Measurements from ENCODE around the gene ASIC2.

Gene ASIC2

GRCh38 chr17:33197342-33197741 is 95.8 kb downstream of the ASIC2 start:
- Histone ChIP-seq H3K4me3 (ENCODE audit: low read length) (no peak overlapping the region), H3K9me3 (ENCODE audit: control insufficient read depth, low read length) (no peaks in the 10 kb centered on the region), H3K27me3 (ENCODE audit: control insufficient read depth, insufficient read depth, low read length) (peaks cover 4% of the 10 kb centered on the region), H3K4me1 (ENCODE audit: control insufficient read depth, insufficient read depth, low read length) (no peaks in the 10 kb centered on the region), H3K36me3 (ENCODE audit: control insufficient read depth, insufficient read depth, low read length) (no peaks in the 10 kb centered on the region), H3K9ac (ENCODE audit: low read length) (no peak overlapping the region)

GRCh38 chr17:33196883-33197282 is 96.2 kb downstream of the ASIC2 start:
- Histone ChIP-seq H3K4me1 (ENCODE audit: control insufficient read depth, insufficient read depth, low read length) (no peaks in the 10 kb centered on the region), H3K36me3 (ENCODE audit: control insufficient read depth, insufficient read depth, low read length) (no peaks in the 10 kb centered on the region), H3K9me3 (ENCODE audit: control insufficient read depth, low read length) (no peaks in the 10 kb centered on the region), H3K4me3 (ENCODE audit: low read length) (no peak overlapping the region), H3K27me3 (ENCODE audit: control insufficient read depth, insufficient read depth, low read length) (peaks cover 4% of the 10 kb centered on the region), H3K9ac (ENCODE audit: low read length) (no peak overlapping the region)

GRCh38 chr17:33192951-33193911 is 99.9 kb downstream of the ASIC2 start:
- Histone ChIP-seq H3K9me3 (ENCODE audit: control insufficient read depth, low read length) (no peaks in the 10 kb centered on the region), H3K4me3 (ENCODE audit: low read length) (no peak overlapping the region), H3K4me1 (ENCODE audit: control insufficient read depth, insufficient read depth, low read length) (no peaks in the 10 kb centered on the region), H3K36me3 (ENCODE audit: control insufficient read depth, insufficient read depth, low read length) (no peaks in the 10 kb centered on the region), H3K9ac (ENCODE audit: low read length) (no peak overlapping the region), H3K27me3 (ENCODE audit: control insufficient read depth, insufficient read depth, low read length) (peaks cover 4% of the 10 kb centered on the region)

- no peaks in the 10 kb centered on the region for H3K4me1 ChIP-seq (ENCODE audit: control insufficient read depth, insufficient read depth, low read length)
- no peak overlapping the region for H3K9ac ChIP-seq (ENCODE audit: low read length)
- no peak overlapping the region for H3K4me3 ChIP-seq (ENCODE audit: low read length)
- H3K9me3 ChIP-seq (ENCODE audit: control insufficient read depth, low read length), result no peaks in the 10 kb centered on the region
- no peaks in the 10 kb centered on the region for H3K27me3 ChIP-seq (ENCODE audit: control insufficient read depth, insufficient read depth, low read length)
- no peaks in the 10 kb centered on the region for H3K36me3 ChIP-seq (ENCODE audit: control insufficient read depth, insufficient read depth, low read length)
Observed at GRCh38 chr17:33183487-33184026, 109.5 kb downstream of the ASIC2 start.

- Histone ChIP-seq H3K9me3 (ENCODE audit: control insufficient read depth, low read length) (no peaks in the 10 kb centered on the region), H3K9ac (ENCODE audit: low read length) (no peak overlapping the region), H3K36me3 (ENCODE audit: control insufficient read depth, insufficient read depth, low read length) (no peaks in the 10 kb centered on the region), H3K27me3 (ENCODE audit: control insufficient read depth, insufficient read depth, low read length) (no peaks in the 10 kb centered on the region), H3K4me1 (ENCODE audit: control insufficient read depth, insufficient read depth, low read length) (no peaks in the 10 kb centered on the region), H3K4me3 (ENCODE audit: low read length) (no peak overlapping the region)
Observed at GRCh38 chr17:33179151-33179550, 113.9 kb downstream of the ASIC2 start.

GRCh38 chr17:33178681-33179080 is 114.4 kb downstream of the ASIC2 start:
- Histone ChIP-seq H3K9ac (ENCODE audit: low read length) (no peak overlapping the region), H3K4me1 (ENCODE audit: control insufficient read depth, insufficient read depth, low read length) (no peaks in the 10 kb centered on the region), H3K4me3 (ENCODE audit: low read length) (no peak overlapping the region), H3K36me3 (ENCODE audit: control insufficient read depth, insufficient read depth, low read length) (no peaks in the 10 kb centered on the region), H3K27me3 (ENCODE audit: control insufficient read depth, insufficient read depth, low read length) (no peaks in the 10 kb centered on the region), H3K9me3 (ENCODE audit: control insufficient read depth, low read length) (no peaks in the 10 kb centered on the region)

- Histone ChIP-seq H3K27me3 (ENCODE audit: control insufficient read depth, insufficient read depth, low read length) (no peaks in the 10 kb centered on the region), H3K9ac (ENCODE audit: low read length) (no peak overlapping the region), H3K36me3 (ENCODE audit: control insufficient read depth, insufficient read depth, low read length) (no peaks in the 10 kb centered on the region), H3K4me3 (ENCODE audit: low read length) (no peak overlapping the region), H3K9me3 (ENCODE audit: control insufficient read depth, low read length) (no peaks in the 10 kb centered on the region), H3K4me1 (ENCODE audit: control insufficient read depth, insufficient read depth, low read length) (no peaks in the 10 kb centered on the region)
Observed at GRCh38 chr17:33175562-33175961, 117.5 kb downstream of the ASIC2 start.

- Histone ChIP-seq H3K4me1 (ENCODE audit: control insufficient read depth, insufficient read depth, low read length) (no peaks in the 10 kb centered on the region), H3K9me3 (ENCODE audit: control insufficient read depth, low read length) (no peaks in the 10 kb centered on the region), H3K4me3 (ENCODE audit: low read length) (no peak overlapping the region), H3K9ac (ENCODE audit: low read length) (no peak overlapping the region), H3K27me3 (ENCODE audit: control insufficient read depth, insufficient read depth, low read length) (no peaks in the 10 kb centered on the region), H3K36me3 (ENCODE audit: control insufficient read depth, insufficient read depth, low read length) (no peaks in the 10 kb centered on the region)
Observed at GRCh38 chr17:33171931-33172330, 121.2 kb downstream of the ASIC2 start.

GRCh38 chr17:33169580-33170285 is 123.4 kb downstream of the ASIC2 start:
- H3K4me1 ChIP-seq (ENCODE audit: control insufficient read depth, insufficient read depth, low read length), result no peaks in the 10 kb centered on the region

GRCh38 chr17:33167736-33168135 is 125.4 kb downstream of the ASIC2 start:
- no peaks in the 10 kb centered on the region for H3K36me3 ChIP-seq (ENCODE audit: control insufficient read depth, insufficient read depth, low read length)
- no peaks in the 10 kb centered on the region for H3K27me3 ChIP-seq (ENCODE audit: control insufficient read depth, insufficient read depth, low read length)
- H3K4me1 ChIP-seq (ENCODE audit: control insufficient read depth, insufficient read depth, low read length), result no peaks in the 10 kb centered on the region
- H3K9ac ChIP-seq (ENCODE audit: low read length), result no peak overlapping the region
- no peak overlapping the region for H3K4me3 ChIP-seq (ENCODE audit: low read length)
- no peaks in the 10 kb centered on the region for H3K9me3 ChIP-seq (ENCODE audit: control insufficient read depth, low read length)

More at GRCh38 chr17:33169580-33170285, 123.4 kb downstream of the ASIC2 start:
- Histone ChIP-seq H3K4me3 (ENCODE audit: low read length) (no peak overlapping the region), H3K9ac (ENCODE audit: low read length) (no peak overlapping the region), H3K36me3 (ENCODE audit: control insufficient read depth, insufficient read depth, low read length) (no peaks in the 10 kb centered on the region), H3K27me3 (ENCODE audit: control insufficient read depth, insufficient read depth, low read length) (no peaks in the 10 kb centered on the region), H3K9me3 (ENCODE audit: control insufficient read depth, low read length) (no peaks in the 10 kb centered on the region)

- Histone ChIP-seq H3K9me3 (ENCODE audit: control insufficient read depth, low read length) (no peaks in the 10 kb centered on the region), H3K36me3 (ENCODE audit: control insufficient read depth, insufficient read depth, low read length) (no peaks in the 10 kb centered on the region), H3K27me3 (ENCODE audit: control insufficient read depth, insufficient read depth, low read length) (peaks cover 3% of the 10 kb centered on the region), H3K9ac (ENCODE audit: low read length) (no peak overlapping the region), H3K4me3 (ENCODE audit: low read length) (no peak overlapping the region), H3K4me1 (ENCODE audit: control insufficient read depth, insufficient read depth, low read length) (no peaks in the 10 kb centered on the region)
Observed at GRCh38 chr17:33166472-33166871, 126.6 kb downstream of the ASIC2 start.
